Measurements from ENCODE around the gene CLEC16A.

DNA sequence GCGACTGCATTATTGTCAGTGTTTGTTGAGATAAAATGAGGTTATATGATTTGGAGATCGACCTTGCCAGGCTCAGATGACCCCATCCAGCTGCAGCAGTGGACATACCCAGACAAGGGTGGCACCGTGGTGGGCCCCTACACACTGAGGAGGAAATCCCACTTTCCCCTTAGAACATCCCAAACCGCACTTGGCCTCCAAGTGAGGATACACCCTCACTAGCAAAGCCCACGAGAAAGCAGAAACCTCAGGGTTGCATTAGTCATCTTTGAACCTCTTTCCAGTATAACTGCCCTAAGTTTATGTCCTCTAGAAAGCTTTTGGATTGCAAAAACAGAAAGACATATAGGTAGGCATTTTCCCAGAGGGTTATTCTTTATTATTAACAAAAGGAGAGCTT lies 101.5 kb downstream of the CLEC16A start:
- TF ChIP-seq POLR2A (IDR thresholded peaks at IDR 0.05) (no peak), POLR2AphosphoS5 (IDR thresholded peaks at IDR 0.05) (no peak)
- TF ChIP-seq, protein P1, sequence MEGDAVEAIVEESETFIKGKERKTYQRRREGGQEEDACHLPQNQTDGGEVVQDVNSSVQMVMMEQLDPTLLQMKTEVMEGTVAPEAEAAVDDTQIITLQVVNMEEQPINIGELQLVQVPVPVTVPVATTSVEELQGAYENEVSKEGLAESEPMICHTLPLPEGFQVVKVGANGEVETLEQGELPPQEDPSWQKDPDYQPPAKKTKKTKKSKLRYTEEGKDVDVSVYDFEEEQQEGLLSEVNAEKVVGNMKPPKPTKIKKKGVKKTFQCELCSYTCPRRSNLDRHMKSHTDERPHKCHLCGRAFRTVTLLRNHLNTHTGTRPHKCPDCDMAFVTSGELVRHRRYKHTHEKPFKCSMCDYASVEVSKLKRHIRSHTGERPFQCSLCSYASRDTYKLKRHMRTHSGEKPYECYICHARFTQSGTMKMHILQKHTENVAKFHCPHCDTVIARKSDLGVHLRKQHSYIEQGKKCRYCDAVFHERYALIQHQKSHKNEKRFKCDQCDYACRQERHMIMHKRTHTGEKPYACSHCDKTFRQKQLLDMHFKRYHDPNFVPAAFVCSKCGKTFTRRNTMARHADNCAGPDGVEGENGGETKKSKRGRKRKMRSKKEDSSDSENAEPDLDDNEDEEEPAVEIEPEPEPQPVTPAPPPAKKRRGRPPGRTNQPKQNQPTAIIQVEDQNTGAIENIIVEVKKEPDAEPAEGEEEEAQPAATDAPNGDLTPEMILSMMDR (IDR thresholded peaks at IDR 0.05) = no peak

Data from gastroesophageal sphincter (tissue), 3 donors.